H9 (cell line): ENCODE data around the gene EHD3. TPM values are rescaled to one million over a fixed set of nuclear protein-coding genes. Genes with fewer than 3 reads are reported as not detected.

Experiments used
- DNase-seq: peaks from one replicate; pipeline ENCODE4 v3.0.0-alpha.2; 2017
- H2AFZ ChIP-seq: one replicate; pipeline ENCODE4 v1.6.1; 2013; ENCODE audit warnings: mild to moderate bottlenecking, low read length, control low read depth, moderate library complexity
- H2AK5ac ChIP-seq: 2 replicates; pipeline ENCODE4 v1.6.1; 2013; ENCODE audit warnings: low read length, control low read depth, mixed read lengths; ENCODE audit not compliant: insufficient read length
- H2BK120ac ChIP-seq: one replicate; pipeline ENCODE4 v1.6.1; 2013; ENCODE audit warnings: low read depth, mild to moderate bottlenecking, low read length, control low read depth, inconsistent platforms; ENCODE audit not compliant: poor library complexity, severe bottlenecking
- H2BK12ac ChIP-seq: 2 replicates; pipeline ENCODE4 v1.6.1; 2013; ENCODE audit warnings: low read length, control low read depth, mixed read lengths, low read depth; ENCODE audit not compliant: insufficient read length
- H2BK15ac ChIP-seq: 2 replicates; pipeline ENCODE4 v1.6.1; 2013; ENCODE audit warnings: low read depth, low read length, control low read depth
- H2BK20ac ChIP-seq: one replicate; pipeline ENCODE4 v1.6.1; 2013; ENCODE audit warnings: low read depth, mild to moderate bottlenecking, low read length, control low read depth, inconsistent platforms; ENCODE audit not compliant: poor library complexity, severe bottlenecking
- H2BK5ac ChIP-seq: 2 replicates; pipeline ENCODE4 v1.6.1; 2013; ENCODE audit warnings: low read length, control low read depth, mixed read lengths; ENCODE audit not compliant: insufficient read length
- H3K14ac ChIP-seq: 2 replicates; pipeline ENCODE4 v1.6.1; 2013; ENCODE audit warnings: low read length, control low read depth; ENCODE audit not compliant: insufficient read depth
- H3K18ac ChIP-seq: 2 replicates; pipeline ENCODE4 v1.6.1; 2013; ENCODE audit warnings: low read depth, mild to moderate bottlenecking, mixed read lengths, low read length, control low read depth; ENCODE audit not compliant: insufficient read length
- H3K23ac ChIP-seq: 2 replicates; pipeline ENCODE4 v1.6.1; 2013; ENCODE audit warnings: low read length, control low read depth, mixed read lengths, low read depth; ENCODE audit not compliant: insufficient read length
- H3K23me2 ChIP-seq: 2 replicates; pipeline ENCODE4 v1.6.1; 2013; ENCODE audit warnings: low read depth, mild to moderate bottlenecking, mixed read lengths, low read length, control low read depth; ENCODE audit not compliant: insufficient read length, poor library complexity, severe bottlenecking
- H3K27ac ChIP-seq: 2 replicates; pipeline ENCODE4 v1.5.1; 2013; ENCODE audit warnings: low read length, control low read depth, mixed read lengths, low read depth; ENCODE audit not compliant: insufficient read length
- H3K27me3 ChIP-seq: 2 replicates; pipeline ENCODE4 v1.6.1; 2013; ENCODE audit warnings: low read length, control low read depth, inconsistent platforms; ENCODE audit not compliant: insufficient read depth
- H3K4ac ChIP-seq: 2 replicates; pipeline ENCODE4 v1.6.1; 2013; ENCODE audit warnings: low read depth, mild to moderate bottlenecking, control low read depth, inconsistent platforms, low read length, moderate library complexity
- H3K4me1 ChIP-seq: 2 replicates; pipeline ENCODE4 v1.6.1; 2013; ENCODE audit warnings: low read length, control low read depth, inconsistent platforms; ENCODE audit not compliant: insufficient read depth
- H3K4me2 ChIP-seq: 2 replicates; pipeline ENCODE4 v1.6.1; 2013; ENCODE audit warnings: low read length, control low read depth, mixed read lengths; ENCODE audit not compliant: insufficient read length, insufficient read depth
- H3K56ac ChIP-seq: 2 replicates; pipeline ENCODE4 v1.6.1; 2013; ENCODE audit warnings: low read depth, mild to moderate bottlenecking, mixed read lengths, low read length, control low read depth; ENCODE audit not compliant: insufficient read length
- H3K79me1 ChIP-seq: 2 replicates; pipeline ENCODE4 v1.6.1; 2013; ENCODE audit warnings: low read depth, mild to moderate bottlenecking, moderate library complexity, low read length, control low read depth, inconsistent platforms; ENCODE audit not compliant: insufficient read depth, poor library complexity, severe bottlenecking
- H3K79me2 ChIP-seq: 2 replicates; pipeline ENCODE4 v1.6.1; 2013; ENCODE audit warnings: low read length, control low read depth, inconsistent platforms; ENCODE audit not compliant: insufficient read depth
- H3K9ac ChIP-seq: 2 replicates; pipeline ENCODE4 v1.6.1; 2013; ENCODE audit warnings: low read length, control low read depth, mixed read lengths; ENCODE audit not compliant: insufficient read length; ENCODE audit errors: extremely low read depth
- H3K9me3 ChIP-seq: one replicate; pipeline ENCODE4 v1.6.1; 2013; ENCODE audit warnings: low read depth, low read length, inconsistent platforms; ENCODE audit not compliant: control insufficient read depth
- H3T11ph ChIP-seq: one replicate; pipeline ENCODE4 v1.6.1; 2013; ENCODE audit warnings: mild to moderate bottlenecking, low read length, control low read depth, inconsistent platforms
- H4K20me1 ChIP-seq: one replicate; pipeline ENCODE4 v1.6.1; 2013; ENCODE audit not compliant: control insufficient read depth, insufficient read length, insufficient read depth
- H4K5ac ChIP-seq: 2 replicates; pipeline ENCODE4 v1.6.1; 2013; ENCODE audit warnings: low read depth, mild to moderate bottlenecking, mixed read lengths, low read length, control low read depth; ENCODE audit not compliant: insufficient read length
- H4K8ac ChIP-seq: replicated peaks from 2 replicates; pipeline ENCODE4 v1.6.1; 2013; ENCODE audit warnings: low read length, control low read depth, mixed read lengths, low read depth; ENCODE audit not compliant: insufficient read length
- H4K91ac ChIP-seq: 2 replicates; pipeline ENCODE4 v1.6.1; 2013; ENCODE audit warnings: low read depth, mild to moderate bottlenecking, moderate library complexity, mixed read lengths, low read length, control low read depth; ENCODE audit not compliant: insufficient read length
- H3K27ac Mint-ChIP-seq, 3 experiments: 2 replicates in 2 of 3; 3 replicates in 1 of 3; pipeline ENCODE4 v1.8.0; 2020 to 2021; ENCODE audit warnings: mixed read lengths in 3 of 3, mild to moderate bottlenecking in 1 of 3, moderate library complexity in 1 of 3
- H3K27me3 Mint-ChIP-seq: 2 replicates; pipeline ENCODE4 v1.8.0; 2021; ENCODE audit warnings: low read depth, mild to moderate bottlenecking, moderate library complexity, mixed read lengths
- H3K36me3 Mint-ChIP-seq, 3 experiments: 2 replicates in 2 of 3; 3 replicates in 1 of 3; pipeline ENCODE4 v1.8.0; 2020 to 2021; ENCODE audit warnings: low read depth in 3 of 3, mixed read lengths in 3 of 3; ENCODE audit not compliant: insufficient read depth in 1 of 3
- H3K4me1 Mint-ChIP-seq, 2 experiments: 2 replicates each; pipeline ENCODE4 v1.8.0; 2020; ENCODE audit warnings: mixed read lengths in 2 of 2
- H3K4me3 Mint-ChIP-seq, 2 experiments: 2 replicates in 1 of 2; 3 replicates in 1 of 2; pipeline ENCODE4 v1.8.0; 2020 to 2021; ENCODE audit warnings: mild to moderate bottlenecking in 2 of 2, mixed read lengths in 2 of 2, moderate library complexity in 1 of 2
- H3K9me3 Mint-ChIP-seq, 2 experiments: 2 replicates in 1 of 2; 3 replicates in 1 of 2; pipeline ENCODE4 v1.8.0; 2020; ENCODE audit warnings: mild to moderate bottlenecking in 2 of 2, mixed read lengths in 2 of 2, moderate library complexity in 1 of 2
- CTCF ChIP-seq: fragments of 200-600 bp; sonication (generic); conservative IDR thresholded peaks from 3 replicates; pipeline ENCODE4 v1.8.0; 2021; ENCODE audit warnings: antibody characterized with exemption, mild to moderate bottlenecking
- WGBS: extraction: QIAGEN DNeasy Blood & Tissue Kit; methylation state at CpG from one replicate; pipeline ENCODE4 v1.1.7; 2013; ENCODE audit warnings: missing lambda C conversion rate, low lambda C conversion rate, mixed read lengths; ENCODE audit not compliant: insufficient read length; ENCODE audit errors: extremely low coverage; 5-methylcytosine and 5-hydroxymethylcytosine counted together
- total RNA-seq: library from RNA; stranded (reverse); gene quantifications from 2 replicates; pipeline ENCODE4 v1.2.1, GENCODE V29; 2021

The EHD3 gene
- total RNA-seq, 1 experiment from 2014 or later, result 8.3 TPM

GRCh38 chr2:31284107-31284506, 50.2 kb downstream of the EHD3 start:
- H3K23ac ChIP-seq, result no peak overlapping the region
- no peak overlapping the region for H3K27ac ChIP-seq
- no peak overlapping the region for H3K9ac ChIP-seq
- H3K4me1 ChIP-seq, result peaks cover 3% of the 10 kb centered on the region; the same call in 1 of the 2 replicates
- H3K9me3 Mint-ChIP-seq, result no peaks in the 10 kb centered on the region
- H3T11ph ChIP-seq, result no peak overlapping the region
- H3K4me3 Mint-ChIP-seq, result no peak overlapping the region
- H4K8ac ChIP-seq, result no peak overlapping the region
- no peaks in the 10 kb centered on the region for H4K20me1 ChIP-seq
- no peak for DNase-seq
- H3K27ac Mint-ChIP-seq, result no peak overlapping the region
- no peak overlapping the region for H2BK5ac ChIP-seq
- no peak overlapping the region for H4K5ac ChIP-seq
- no peaks in the 10 kb centered on the region for H3K27me3 ChIP-seq
- H3K23me2 ChIP-seq, result no peaks in the 10 kb centered on the region
- H3K36me3 Mint-ChIP-seq, result peaks cover 0 to 7% (median 2%) of the 10 kb centered on the region in 3 experiments; a peak in 3 of 7 replicates
- no peaks in the 10 kb centered on the region for H3K79me1 ChIP-seq
- no peaks in the 10 kb centered on the region for H3K79me2 ChIP-seq
- H3K56ac ChIP-seq, result no peak overlapping the region
- no peak overlapping the region for H2AK5ac ChIP-seq
- TF ChIP-seq CTCF, result no peak
- no peak overlapping the region for H2BK12ac ChIP-seq
- H3K14ac ChIP-seq, result no peak overlapping the region
- no peak overlapping the region for H2BK15ac ChIP-seq
- no peak overlapping the region for H2BK120ac ChIP-seq
- H4K91ac ChIP-seq, result no peak overlapping the region
- no peak overlapping the region for H3K18ac ChIP-seq
- no peaks in the 10 kb centered on the region for H3K9me3 ChIP-seq
- H2BK20ac ChIP-seq, result no peak overlapping the region
- no peaks in the 10 kb centered on the region for H3K27me3 Mint-ChIP-seq
- H3K4me1 Mint-ChIP-seq, result peaks cover 16 to 21% of the 10 kb centered on the region in 2 experiments
- no peak overlapping the region for H2AFZ ChIP-seq
- H3K4ac ChIP-seq, result no peak overlapping the region
- WGBS, result no CpG with 5 or more reads among the region's 2 CpGs
- H3K4me2 ChIP-seq, result no peak overlapping the region
